Measurements from ENCODE around the gene ANKRD33B.

- TF ChIP-seq EZH2 (IDR thresholded peaks at IDR 0.05; ENCODE audit: insufficient read depth, poor library complexity, severe bottlenecking) (no peak), EZH2phosphoT487 (IDR thresholded peaks at IDR 0.05; ENCODE audit: insufficient read depth, low read depth) (no peak)
These were observed 37.6 kb downstream of the ANKRD33B start for GRCh38 chr5:10601246-10602030.
